ENCODE data around the gene ZNF775.

The ZNF775 gene

DNA sequence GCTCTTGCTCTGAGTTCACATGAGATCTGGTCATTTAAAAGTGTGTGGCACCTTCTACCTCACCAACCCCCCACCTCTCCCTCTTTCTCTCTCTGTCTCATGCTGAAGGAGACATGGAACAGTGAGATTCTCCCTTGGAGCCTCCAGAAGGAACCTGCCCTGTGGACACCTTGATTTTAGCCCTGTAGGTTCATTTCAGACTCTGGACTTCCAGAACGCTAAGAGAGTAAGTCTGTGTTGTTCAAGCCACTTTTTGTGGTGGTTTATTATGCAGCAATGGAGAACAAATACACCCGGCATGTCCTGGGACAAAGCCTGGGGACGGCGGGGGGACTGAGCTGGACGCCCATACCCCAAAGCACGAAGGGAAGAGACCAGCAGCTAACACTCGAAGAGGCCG, 50.6 kb downstream of the ZNF775 start:
- Histone ChIP-seq H3K4me1 (ENCODE audit: control insufficient read depth, insufficient read depth, low read depth, low read length) (peaks cover 16% of the 10 kb centered on the region), H3K4me2 (ENCODE audit: low read length, poor library complexity, severe bottlenecking) (no peak overlapping the region), H4K91ac (ENCODE audit: low read length) (no peak overlapping the region), H2AFZ (ENCODE audit: low read depth, low read length) (no peak overlapping the region), H4K8ac (ENCODE audit: low read length) (no peak overlapping the region), H2BK15ac (ENCODE audit: low read depth, poor library complexity, severe bottlenecking) (no peak overlapping the region), H3K79me1 (replicated peaks; ENCODE audit: low read length, poor library complexity, severe bottlenecking) (no peaks in the 10 kb centered on the region), H3K4me3 (ENCODE audit: insufficient read depth in 1 of 2, low read depth in 1 of 2, low read length in 2 of 2) (no peak overlapping the region), H3K23ac (ENCODE audit: low read length in 2 of 2) (no peak overlapping the region), H2BK12ac (ENCODE audit: low read length in 2 of 2) (no peak overlapping the region), H3K27ac (ENCODE audit: low read length, poor library complexity, severe bottlenecking) (no peak overlapping the region), H2AK5ac (ENCODE audit: low read length, severe bottlenecking) (no peak overlapping the region), H3K14ac (ENCODE audit: low read length in 2 of 2) (no peak overlapping the region), H3K27me3 (ENCODE audit: control insufficient read depth in 1 of 2, insufficient read depth in 1 of 2, low read length in 2 of 2) (peaks cover 0 to 20% of the 10 kb centered on the region in 2 experiments), H3K36me3 (ENCODE audit: control insufficient read depth in 1 of 2, insufficient read depth in 2 of 2, low read depth in 1 of 2, low read length in 2 of 2) (no peaks in the 10 kb centered on the region), H2BK5ac (ENCODE audit: low read depth, low read length, poor library complexity, severe bottlenecking) (no peak overlapping the region), H2BK120ac (ENCODE audit: low read depth, low read length) (no peak overlapping the region), H3K4ac (ENCODE audit: low read depth in 1 of 2, low read length in 2 of 2) (peak overlapping the region in 1 of 2 experiments; percentile 18), H3K9ac (ENCODE audit: low read length) (no peak overlapping the region), H3K18ac (ENCODE audit: low read depth in 1 of 2, low read length in 2 of 2) (no peak overlapping the region), H3K9me3 (ENCODE audit: control insufficient read depth, low read length) (no peaks in the 10 kb centered on the region)
- WGBS, result 85% methylated on average over 7 of the region's 8 CpGs
- DNase-seq, result no peak

DNA sequence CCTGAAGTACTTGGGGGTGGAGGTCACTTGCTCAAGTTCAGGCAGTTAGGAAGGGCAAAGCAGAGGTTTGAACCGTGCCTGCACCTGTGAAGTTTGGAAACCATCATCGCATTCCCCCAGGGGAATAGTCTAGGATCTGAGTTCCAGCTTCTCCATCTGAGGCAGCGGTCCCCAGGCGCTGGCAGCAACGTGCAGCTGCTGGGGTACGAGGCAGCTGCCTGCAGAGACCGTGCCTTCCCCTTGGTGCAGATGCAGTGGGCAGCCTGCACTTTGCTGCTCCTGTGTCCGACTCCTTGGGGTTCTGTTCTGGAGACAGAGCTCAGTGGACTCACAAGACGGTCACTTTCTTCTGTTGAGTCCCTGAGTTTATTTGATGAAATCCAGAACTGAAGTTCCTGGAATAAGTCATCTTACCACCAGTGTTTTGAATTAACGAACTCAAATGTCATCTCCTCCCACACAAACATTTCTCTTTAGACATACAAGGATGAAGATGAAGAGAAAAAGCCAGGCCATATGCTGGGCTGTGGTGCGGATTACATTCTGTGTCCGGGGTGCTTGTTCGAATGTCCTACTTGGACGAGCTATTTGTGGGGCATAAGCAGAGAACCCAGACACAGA, 51.4 kb downstream of the ZNF775 start:
- WGBS, result 92% methylated on average over 11 of the region's 14 CpGs
- no peak overlapping the region for H2BK15ac ChIP-seq (ENCODE audit: low read depth, poor library complexity, severe bottlenecking)
- no peak overlapping the region for H4K91ac ChIP-seq (ENCODE audit: low read length)
- H2AFZ ChIP-seq (ENCODE audit: low read depth, low read length), result no peak overlapping the region
- no peak overlapping the region for H3K4me2 ChIP-seq (ENCODE audit: low read length, poor library complexity, severe bottlenecking)
- peaks cover 0 to 20% of the 10 kb centered on the region in 2 experiments for H3K27me3 ChIP-seq (ENCODE audit: control insufficient read depth in 1 of 2, insufficient read depth in 1 of 2, low read length in 2 of 2)
- H2BK120ac ChIP-seq (ENCODE audit: low read depth, low read length), result no peak overlapping the region
- no peak overlapping the region for H2AK5ac ChIP-seq (ENCODE audit: low read length, severe bottlenecking)
- no peaks in the 10 kb centered on the region for H3K79me1 ChIP-seq (replicated peaks; ENCODE audit: low read length, poor library complexity, severe bottlenecking)
- no peak overlapping the region for H3K23ac ChIP-seq (ENCODE audit: low read length in 2 of 2)
- H3K9me3 ChIP-seq (ENCODE audit: control insufficient read depth, low read length), result no peaks in the 10 kb centered on the region
- peaks cover 16% of the 10 kb centered on the region for H3K4me1 ChIP-seq (ENCODE audit: control insufficient read depth, insufficient read depth, low read depth, low read length)
- no peak overlapping the region for H3K4me3 ChIP-seq (ENCODE audit: insufficient read depth in 1 of 2, low read depth in 1 of 2, low read length in 2 of 2)
- H3K9ac ChIP-seq (ENCODE audit: low read length), result no peak overlapping the region
- no peak overlapping the region for H3K4ac ChIP-seq (ENCODE audit: low read depth in 1 of 2, low read length in 2 of 2)
- no peak for DNase-seq
- no peaks in the 10 kb centered on the region for H3K36me3 ChIP-seq (ENCODE audit: control insufficient read depth in 1 of 2, insufficient read depth in 2 of 2, low read depth in 1 of 2, low read length in 2 of 2)
- no peak overlapping the region for H4K8ac ChIP-seq (ENCODE audit: low read length)
- H2BK5ac ChIP-seq (ENCODE audit: low read depth, low read length, poor library complexity, severe bottlenecking), result no peak overlapping the region
- H2BK12ac ChIP-seq (ENCODE audit: low read length in 2 of 2), result no peak overlapping the region
- H3K18ac ChIP-seq (ENCODE audit: low read depth in 1 of 2, low read length in 2 of 2), result peak overlapping the region in 1 of 2 experiments; percentile 1
- no peak overlapping the region for H3K27ac ChIP-seq (ENCODE audit: low read length, poor library complexity, severe bottlenecking)
- H3K14ac ChIP-seq (ENCODE audit: low read length in 2 of 2), result no peak overlapping the region

DNA sequence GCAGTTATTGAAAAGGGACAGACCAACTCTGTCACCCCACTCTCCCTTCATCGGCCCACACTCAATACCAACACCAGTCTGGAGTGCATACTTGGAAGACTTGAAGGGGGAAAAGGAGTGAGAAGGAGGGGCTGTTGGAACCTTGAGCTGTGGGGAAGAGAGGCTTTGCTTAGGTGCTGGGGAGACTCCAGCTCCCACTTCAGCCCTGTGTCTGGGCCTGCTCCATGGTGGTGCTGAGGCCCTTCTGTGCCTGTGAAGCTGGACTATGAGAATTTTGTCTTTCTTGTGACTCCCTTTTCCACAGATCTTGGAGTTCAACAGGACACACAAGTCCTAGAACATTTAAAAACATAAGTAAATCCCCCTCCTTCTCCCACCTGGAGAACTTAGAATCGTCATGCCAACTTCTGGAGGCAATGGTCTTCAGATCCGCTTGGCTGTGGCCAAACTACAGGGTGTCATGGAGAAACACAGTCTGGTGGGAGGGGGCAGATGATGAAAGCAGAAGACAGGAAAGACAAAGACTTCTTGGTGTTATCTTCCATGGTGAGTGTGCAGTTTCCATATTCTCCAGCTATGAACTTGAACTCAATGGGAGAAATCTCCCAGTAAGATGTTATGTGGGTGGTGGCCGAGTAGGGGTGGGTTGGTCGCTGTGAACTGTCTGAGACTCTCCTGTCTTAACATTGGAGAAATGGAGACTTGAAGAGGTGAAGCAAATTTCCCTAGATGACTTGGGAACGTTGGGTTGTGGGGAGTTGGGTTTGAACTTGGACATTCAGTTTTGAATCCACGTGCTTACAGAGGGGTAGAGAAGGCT, 52.9 kb downstream of the ZNF775 start:
- Histone ChIP-seq H3K36me3 (ENCODE audit: control insufficient read depth in 1 of 2, insufficient read depth in 2 of 2, low read depth in 1 of 2, low read length in 2 of 2) (no peaks in the 10 kb centered on the region), H2BK120ac (ENCODE audit: low read depth, low read length) (no peak overlapping the region), H4K8ac (ENCODE audit: low read length) (no peak overlapping the region), H3K9ac (ENCODE audit: low read length) (no peak overlapping the region), H3K27ac (ENCODE audit: low read length, poor library complexity, severe bottlenecking) (no peak overlapping the region), H2BK12ac (ENCODE audit: low read length in 2 of 2) (no peak overlapping the region), H3K4me3 (ENCODE audit: insufficient read depth in 1 of 2, low read depth in 1 of 2, low read length in 2 of 2) (no peak overlapping the region), H2BK15ac (ENCODE audit: low read depth, poor library complexity, severe bottlenecking) (no peak overlapping the region), H3K4me2 (ENCODE audit: low read length, poor library complexity, severe bottlenecking) (no peak overlapping the region), H3K27me3 (ENCODE audit: control insufficient read depth in 1 of 2, insufficient read depth in 1 of 2, low read length in 2 of 2) (peaks cover 0 to 20% of the 10 kb centered on the region in 2 experiments), H2AFZ (ENCODE audit: low read depth, low read length) (no peak overlapping the region), H3K79me1 (replicated peaks; ENCODE audit: low read length, poor library complexity, severe bottlenecking) (no peaks in the 10 kb centered on the region), H3K23ac (ENCODE audit: low read length in 2 of 2) (no peak overlapping the region), H3K4me1 (ENCODE audit: control insufficient read depth, insufficient read depth, low read depth, low read length) (peaks cover 16% of the 10 kb centered on the region), H2BK5ac (ENCODE audit: low read depth, low read length, poor library complexity, severe bottlenecking) (no peak overlapping the region), H3K4ac (ENCODE audit: low read depth in 1 of 2, low read length in 2 of 2) (no peak overlapping the region), H4K91ac (ENCODE audit: low read length) (no peak overlapping the region), H3K18ac (ENCODE audit: low read depth in 1 of 2, low read length in 2 of 2) (no peak overlapping the region), H3K9me3 (ENCODE audit: control insufficient read depth, low read length) (no peaks in the 10 kb centered on the region), H2AK5ac (ENCODE audit: low read length, severe bottlenecking) (no peak overlapping the region), H3K14ac (ENCODE audit: low read length in 2 of 2) (no peak overlapping the region)
- WGBS, result 86% methylated on average over 6 of the region's 7 CpGs
- no peak for DNase-seq

Measured in mesenchymal stem cell (in vitro differentiated cells and primary cell).